Panc1 (cell line): ENCODE results near the gene EMILIN3. TPM values are rescaled to one million over a fixed set of nuclear protein-coding genes. Genes with fewer than 3 reads are reported as not detected.

Source experiments
- ATAC-seq: fragments of 200-7000 bp; cut with Tn5 transposase; 2 replicates; pipeline ENCODE4 v1.9.1; 2020; ENCODE audit warnings: mild to moderate bottlenecking, moderate library complexity
- BruUV-seq: library from RNA; stranded (reverse); fragments of 400-500 nt; replicated peaks from 2 replicates; lab custom pipeline; 2021; lab: Mats Ljungman, UMichigan
- CTCF ChIA-PET: fragments of 300-600 bp; sonication (Branson Sonifier 250); formaldehyde crosslinking; loops from one replicate; lab custom pipeline; 2022; ENCODE audit warnings: antibody characterized with exemption; lab: Charles Lee
- POLR2A ChIA-PET: fragments of 300-600 bp; sonication (Branson Sonifier 250); formaldehyde crosslinking; loops from one replicate; lab custom pipeline; 2022; ENCODE audit warnings: antibody characterized with exemption; lab: Charles Lee
- DNase-seq: peaks from one replicate; pipeline ENCODE4 v3.0.0-alpha.2; 2010; ENCODE audit warnings: low read depth, low spot score
- H3K27ac ChIP-seq: 2 replicates; pipeline ENCODE4 v1.5.1; 2011; ENCODE audit warnings: mild to moderate bottlenecking, low read length, inconsistent platforms
- H3K27me3 ChIP-seq: fragments of 200-500 bp; sonication (Bioruptor generic); 2 replicates; pipeline ENCODE4 v1.6.0; 2014; ENCODE audit warnings: low read length, inconsistent platforms; ENCODE audit not compliant: control insufficient read depth, insufficient read depth
- H3K36me3 ChIP-seq: fragments of 200-500 bp; sonication (Bioruptor generic); 2 replicates; pipeline ENCODE4 v1.5.1; 2014; ENCODE audit warnings: inconsistent platforms, mild to moderate bottlenecking, low read length, moderate library complexity; ENCODE audit not compliant: control insufficient read depth, insufficient read depth
- H3K4me1 ChIP-seq: 2 replicates; pipeline ENCODE4 v1.5.1; 2011; ENCODE audit warnings: inconsistent platforms, mild to moderate bottlenecking, low read length, moderate library complexity; ENCODE audit not compliant: control insufficient read depth, insufficient read depth
- H3K4me3 ChIP-seq, 2 experiments: 2 replicates each; pipeline ENCODE4 v1.5.1; 2011 to 2012; ENCODE audit warnings: low read depth in 2 of 2, low read length in 2 of 2, mild to moderate bottlenecking in 2 of 2, inconsistent platforms in 1 of 2, moderate library complexity in 1 of 2
- H3K9me3 ChIP-seq: fragments of 200-500 bp; sonication (Bioruptor generic); 2 replicates; pipeline ENCODE4 v1.5.1; 2014; ENCODE audit warnings: low read depth, mild to moderate bottlenecking, inconsistent platforms, low read length, moderate library complexity; ENCODE audit not compliant: control insufficient read depth, insufficient read depth
- POLR2AphosphoS5 ChIP-seq: IDR thresholded peaks from 2 replicates; pipeline ENCODE4 v1.6.1; 2012; ENCODE audit warnings: mild to moderate bottlenecking, low read depth, low read length, moderate library complexity
- SIN3A ChIP-seq: IDR thresholded peaks from 2 replicates; pipeline ENCODE4 v1.6.1; 2012; ENCODE audit warnings: low read depth, mild to moderate bottlenecking, low read length, moderate library complexity, borderline replicate concordance; ENCODE audit not compliant: insufficient read depth
- TCF7L2 ChIP-seq: IDR thresholded peaks from 2 replicates; pipeline ENCODE4 v1.6.1; 2011; ENCODE audit warnings: mild to moderate bottlenecking, low read depth, low read length, inconsistent platforms
- in situ Hi-C: cut with HindIII; loops from 2 replicates; pipeline ENCODE4 v1.10.0; 2016; ENCODE audit warnings: low sequenced_read_pairs, low pct_unique_long_range_greater_than_20kb
- intact Hi-C: fragments of 100-400 bp; cut with micrococcal nuclease; formaldehyde crosslinking; loops from one replicate; pipeline ENCODE4 v1.10.0; 2022; ENCODE audit not compliant: unreplicated experiment
- total RNA-seq: library from RNA; stranded (reverse); gene quantifications from one replicate; pipeline ENCODE4 v1.2.1, GENCODE V29; 2021; ENCODE audit not compliant: unreplicated experiment
- TF ChIP-seq, protein P1 (sequence below): fragments of 450-650 bp; IDR thresholded peaks from 2 replicates; pipeline ENCODE4 v1.5.1; 2017; ENCODE audit warnings: mild to moderate bottlenecking
- TF ChIP-seq, protein P2 (sequence below), 2 experiments: IDR thresholded peaks; 2 replicates each; pipeline ENCODE4 v1.6.1; 2011 to 2012; ENCODE audit warnings: low read depth in 2 of 2, control low read depth in 1 of 2, low read length in 1 of 2, mild to moderate bottlenecking in 1 of 2, moderate library complexity in 1 of 2; ENCODE audit not compliant: insufficient read depth in 1 of 2

EMILIN3 gene
- total RNA-seq, 1 experiment from 2014 or later = 0.54 TPM

DNA sequence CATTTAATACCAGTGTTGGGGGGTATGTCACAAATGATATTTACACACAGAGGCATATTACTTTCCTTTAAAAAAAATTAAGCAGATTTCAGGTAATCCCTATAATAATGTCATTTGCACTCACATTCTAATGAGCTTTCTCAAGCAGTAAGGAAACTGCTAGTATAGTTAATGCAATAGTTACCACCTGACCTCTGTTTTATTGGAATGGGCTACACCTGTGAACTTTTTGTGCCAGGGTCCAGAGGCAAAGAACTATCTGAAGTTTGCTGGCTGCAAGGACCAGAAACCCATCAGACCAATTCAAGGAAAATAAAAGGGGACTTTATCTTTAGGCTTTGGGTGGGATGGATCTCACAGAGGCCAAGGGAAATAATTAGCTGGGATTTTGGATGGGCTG lies 46.2 kb downstream of the EMILIN3 start:
- ATAC-seq (no peak), DNase-seq (no peak)
- Histone ChIP-seq H3K27ac (no peak overlapping the region), H3K36me3 (no peaks in the 10 kb centered on the region), H3K27me3 (no peaks in the 10 kb centered on the region), H3K9me3 (no peaks in the 10 kb centered on the region), H3K4me1 (peaks cover 11% of the 10 kb centered on the region), H3K4me3 (no peak overlapping the region)
- BruUV-seq = no TSS peak
- TF ChIP-seq TCF7L2 = no peak
- TF ChIP-seq, protein P1, sequence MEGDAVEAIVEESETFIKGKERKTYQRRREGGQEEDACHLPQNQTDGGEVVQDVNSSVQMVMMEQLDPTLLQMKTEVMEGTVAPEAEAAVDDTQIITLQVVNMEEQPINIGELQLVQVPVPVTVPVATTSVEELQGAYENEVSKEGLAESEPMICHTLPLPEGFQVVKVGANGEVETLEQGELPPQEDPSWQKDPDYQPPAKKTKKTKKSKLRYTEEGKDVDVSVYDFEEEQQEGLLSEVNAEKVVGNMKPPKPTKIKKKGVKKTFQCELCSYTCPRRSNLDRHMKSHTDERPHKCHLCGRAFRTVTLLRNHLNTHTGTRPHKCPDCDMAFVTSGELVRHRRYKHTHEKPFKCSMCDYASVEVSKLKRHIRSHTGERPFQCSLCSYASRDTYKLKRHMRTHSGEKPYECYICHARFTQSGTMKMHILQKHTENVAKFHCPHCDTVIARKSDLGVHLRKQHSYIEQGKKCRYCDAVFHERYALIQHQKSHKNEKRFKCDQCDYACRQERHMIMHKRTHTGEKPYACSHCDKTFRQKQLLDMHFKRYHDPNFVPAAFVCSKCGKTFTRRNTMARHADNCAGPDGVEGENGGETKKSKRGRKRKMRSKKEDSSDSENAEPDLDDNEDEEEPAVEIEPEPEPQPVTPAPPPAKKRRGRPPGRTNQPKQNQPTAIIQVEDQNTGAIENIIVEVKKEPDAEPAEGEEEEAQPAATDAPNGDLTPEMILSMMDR = no peak
- TF ChIP-seq SIN3A = no peak
- TF ChIP-seq, protein P2, sequence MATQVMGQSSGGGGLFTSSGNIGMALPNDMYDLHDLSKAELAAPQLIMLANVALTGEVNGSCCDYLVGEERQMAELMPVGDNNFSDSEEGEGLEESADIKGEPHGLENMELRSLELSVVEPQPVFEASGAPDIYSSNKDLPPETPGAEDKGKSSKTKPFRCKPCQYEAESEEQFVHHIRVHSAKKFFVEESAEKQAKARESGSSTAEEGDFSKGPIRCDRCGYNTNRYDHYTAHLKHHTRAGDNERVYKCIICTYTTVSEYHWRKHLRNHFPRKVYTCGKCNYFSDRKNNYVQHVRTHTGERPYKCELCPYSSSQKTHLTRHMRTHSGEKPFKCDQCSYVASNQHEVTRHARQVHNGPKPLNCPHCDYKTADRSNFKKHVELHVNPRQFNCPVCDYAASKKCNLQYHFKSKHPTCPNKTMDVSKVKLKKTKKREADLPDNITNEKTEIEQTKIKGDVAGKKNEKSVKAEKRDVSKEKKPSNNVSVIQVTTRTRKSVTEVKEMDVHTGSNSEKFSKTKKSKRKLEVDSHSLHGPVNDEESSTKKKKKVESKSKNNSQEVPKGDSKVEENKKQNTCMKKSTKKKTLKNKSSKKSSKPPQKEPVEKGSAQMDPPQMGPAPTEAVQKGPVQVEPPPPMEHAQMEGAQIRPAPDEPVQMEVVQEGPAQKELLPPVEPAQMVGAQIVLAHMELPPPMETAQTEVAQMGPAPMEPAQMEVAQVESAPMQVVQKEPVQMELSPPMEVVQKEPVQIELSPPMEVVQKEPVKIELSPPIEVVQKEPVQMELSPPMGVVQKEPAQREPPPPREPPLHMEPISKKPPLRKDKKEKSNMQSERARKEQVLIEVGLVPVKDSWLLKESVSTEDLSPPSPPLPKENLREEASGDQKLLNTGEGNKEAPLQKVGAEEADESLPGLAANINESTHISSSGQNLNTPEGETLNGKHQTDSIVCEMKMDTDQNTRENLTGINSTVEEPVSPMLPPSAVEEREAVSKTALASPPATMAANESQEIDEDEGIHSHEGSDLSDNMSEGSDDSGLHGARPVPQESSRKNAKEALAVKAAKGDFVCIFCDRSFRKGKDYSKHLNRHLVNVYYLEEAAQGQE (IDR thresholded peaks at IDR 0.05; ENCODE audit: insufficient read depth in 1 of 2, low read depth in 2 of 2, low read length in 1 of 2) = no peak
- TF ChIP-seq POLR2AphosphoS5 = no peak
- in situ Hi-C loops = no loop called here
- CTCF ChIA-PET = no interaction called here
- intact Hi-C loops = no loop called here
- POLR2A ChIA-PET = no interaction called here

DNA sequence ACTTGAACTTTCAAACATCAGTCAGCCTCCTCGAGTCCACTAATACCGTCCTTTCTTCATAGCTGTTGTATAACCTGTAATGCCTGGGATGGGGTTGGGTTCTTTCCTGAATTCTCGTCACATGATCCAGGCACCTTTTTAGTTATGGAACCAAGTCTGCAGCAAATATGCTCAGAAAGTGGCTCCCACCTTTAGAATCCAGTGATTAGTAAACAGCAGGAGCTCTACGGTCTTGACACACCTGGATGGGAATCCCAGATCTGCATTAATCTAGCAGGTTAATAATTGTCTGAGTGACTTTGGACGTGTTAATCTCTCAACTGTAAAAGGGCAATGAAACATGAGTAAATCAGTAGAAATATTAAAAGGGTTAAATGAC lies 48.4 kb downstream of the EMILIN3 start:
- ATAC-seq = no peak
- ChIA-PET POLR2A (interaction anchor here (0.7 kb wide), 1 partner anchor 206 kb away, joined by 5 read pairs; no protein-coding TSS in a partner anchor), CTCF (interaction anchor here (0.7 kb wide), 3 partner anchors 9 to 240 kb away, joined by 3 read pairs; no protein-coding TSS in a partner anchor)
- TF ChIP-seq, protein P2 (IDR thresholded peaks at IDR 0.05; ENCODE audit: insufficient read depth in 1 of 2, low read depth in 2 of 2, low read length in 1 of 2) = no peak
- TF ChIP-seq TCF7L2 = no peak
- BruUV-seq = no TSS peak
- no peaks in the 10 kb centered on the region for H3K36me3 ChIP-seq
- peak overlapping the region; percentile 69 to 71 for H3K4me3 ChIP-seq
- peak overlapping the region; percentile 62 for H3K27ac ChIP-seq
- intact Hi-C loops (no loop called here), in situ Hi-C loops (no loop called here)
- no peaks in the 10 kb centered on the region for H3K9me3 ChIP-seq
- peaks cover 11% of the 10 kb centered on the region for H3K4me1 ChIP-seq
- no peak for DNase-seq
- no peaks in the 10 kb centered on the region for H3K27me3 ChIP-seq
